Islet of Langerhans (tissue), 1 donor: ENCODE results near the gene SMAD4.
"Not testable (repeated sequence)": the region's sequence is repeated elsewhere in the genome, so short reads cannot be mapped to it uniquely, and the experiment has no call there.

Experiments used
- FAIRE-seq: peaks from one replicate; lab custom pipeline; 2011; peaks lifted over from hg19 to GRCh38; lab: Jason Lieb, UNC

Gene SMAD4

DNA sequence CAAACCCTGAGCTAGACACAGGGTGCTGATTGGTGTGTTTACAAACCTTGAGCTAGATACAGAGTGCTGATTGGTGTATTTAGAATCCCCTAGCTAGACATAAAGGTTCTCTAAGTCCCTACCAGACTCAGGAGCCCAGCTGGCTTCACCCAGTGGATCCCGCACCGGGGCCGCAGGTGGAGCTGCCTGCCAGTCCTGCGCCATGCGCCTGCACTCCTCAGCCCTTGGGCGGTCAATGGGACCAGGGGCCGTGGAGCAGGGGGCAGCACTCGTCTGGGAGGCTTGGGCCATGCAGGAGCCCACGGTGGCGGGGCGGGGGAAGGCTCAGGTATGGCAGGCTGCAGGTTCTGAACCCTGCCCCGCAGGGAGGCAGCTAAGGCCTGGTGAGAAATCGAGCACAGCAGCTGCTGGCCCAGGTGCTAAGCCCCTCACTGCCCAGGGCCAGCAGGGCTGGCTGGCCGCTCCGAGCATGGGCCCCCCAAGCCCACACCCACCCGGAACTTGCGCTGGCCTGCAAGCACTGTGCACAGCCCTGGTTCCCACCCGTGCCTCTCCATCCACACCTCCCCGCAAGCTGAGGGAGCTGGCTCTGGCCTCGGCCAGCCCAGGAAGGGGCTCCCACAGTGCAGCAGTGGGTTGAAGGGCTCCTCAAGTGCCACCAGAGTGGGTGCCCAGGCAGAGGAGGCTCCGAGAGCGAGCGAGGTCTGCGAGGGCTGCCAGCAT, 81.8 kb downstream of the SMAD4 start:
- not testable (repeated sequence) for FAIRE-seq

DNA sequence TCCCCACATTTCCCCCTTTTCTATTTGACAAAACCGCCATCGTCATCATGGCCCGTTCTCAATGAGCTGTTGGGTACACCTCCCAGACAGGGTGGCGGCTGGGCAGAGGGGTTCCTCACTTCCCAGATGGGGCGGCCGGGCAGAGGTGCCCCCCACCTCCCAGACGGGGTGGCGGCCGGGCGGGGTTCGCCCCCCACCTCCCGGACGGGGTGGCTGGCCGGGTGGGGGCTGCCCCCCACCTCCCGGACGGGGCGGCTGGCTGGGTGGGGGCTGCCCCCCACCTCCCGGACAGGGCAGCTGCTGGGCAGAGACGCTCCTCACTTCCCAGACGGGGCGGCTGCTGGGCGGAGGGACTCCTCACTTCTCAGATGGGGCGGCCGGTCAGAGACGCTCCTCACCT, 87.0 kb downstream of the SMAD4 start:
- not testable (repeated sequence) for FAIRE-seq

DNA sequence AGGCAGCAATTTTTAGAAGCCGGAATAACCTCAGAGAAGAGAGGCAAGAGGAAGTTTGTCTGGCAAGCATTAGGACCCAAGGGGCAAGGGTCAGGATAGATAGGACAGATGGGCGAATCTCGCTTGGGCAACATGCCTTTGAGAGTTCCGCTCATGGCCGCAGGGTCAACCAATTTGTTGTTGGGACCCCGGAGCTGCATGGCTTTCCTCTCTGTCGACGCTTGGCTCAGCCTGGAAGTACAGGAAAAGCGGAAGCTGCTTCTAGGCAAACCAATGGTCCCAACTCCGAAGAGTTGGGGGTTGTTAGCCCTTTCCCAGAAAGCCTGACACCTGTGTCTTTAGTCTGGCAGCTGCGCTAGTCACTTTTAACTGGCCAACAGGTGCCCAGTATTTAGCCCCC, 89.5 kb downstream of the SMAD4 start:
- not testable (repeated sequence) for FAIRE-seq

DNA sequence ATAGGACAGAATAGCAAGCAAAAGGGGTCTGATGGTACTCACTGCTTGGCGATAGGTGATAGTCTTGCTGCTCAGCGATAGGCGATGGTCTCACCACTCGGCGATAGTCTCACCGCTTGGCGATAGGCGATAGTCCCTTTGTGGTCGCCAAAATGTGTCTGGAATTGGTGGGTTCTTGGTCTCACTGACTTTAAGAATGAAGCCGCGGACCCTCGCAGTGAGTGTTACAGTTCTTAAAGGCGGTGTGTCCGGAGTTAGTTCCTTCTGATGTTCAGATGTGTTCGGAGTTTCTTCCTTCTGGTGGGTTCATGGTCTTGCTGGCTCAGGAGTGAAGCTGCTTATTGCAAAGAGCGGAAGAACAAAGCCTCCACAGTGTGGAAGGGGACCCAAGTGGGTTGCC, 90.0 kb downstream of the SMAD4 start:
- not testable (repeated sequence) for FAIRE-seq

DNA sequence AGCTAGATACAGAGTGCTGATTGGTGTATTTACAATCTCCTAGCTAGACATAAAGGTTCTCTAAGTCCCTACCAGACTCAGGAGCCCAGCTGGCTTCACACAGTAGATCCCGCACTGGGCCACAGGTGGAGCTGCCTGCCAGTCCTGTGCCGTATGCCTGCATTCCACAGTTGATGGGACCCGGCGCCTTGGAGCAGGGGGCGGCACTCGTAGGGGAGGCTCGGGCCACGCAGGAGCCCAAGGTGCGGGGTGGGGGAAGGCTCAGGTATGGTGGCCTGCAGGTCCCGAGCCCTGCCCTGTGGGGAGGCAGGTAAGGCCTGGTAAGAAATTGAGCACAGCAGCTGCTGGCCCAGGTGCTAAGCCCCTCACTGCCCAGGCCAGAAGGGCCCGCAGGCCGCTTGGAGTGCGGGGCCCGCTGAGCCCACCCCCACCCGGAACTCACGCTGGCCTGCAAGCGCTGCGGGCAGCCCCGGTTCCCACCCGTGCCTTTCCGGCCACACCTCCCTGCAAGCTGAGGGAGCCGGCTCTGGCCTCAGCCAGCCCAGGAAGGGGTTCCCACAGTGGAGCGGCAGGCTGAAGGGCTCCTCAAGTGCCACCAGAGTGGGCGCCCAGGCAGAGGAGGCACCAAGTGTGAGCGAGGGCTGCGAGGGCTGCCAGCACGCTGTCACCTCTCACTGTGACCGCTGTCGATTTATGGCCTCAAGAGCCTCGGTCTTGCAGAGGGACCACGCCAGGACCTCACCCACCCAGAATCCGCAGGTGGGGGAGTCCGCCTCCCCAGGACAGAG, 91.0 kb downstream of the SMAD4 start:
- no peak for FAIRE-seq

DNA sequence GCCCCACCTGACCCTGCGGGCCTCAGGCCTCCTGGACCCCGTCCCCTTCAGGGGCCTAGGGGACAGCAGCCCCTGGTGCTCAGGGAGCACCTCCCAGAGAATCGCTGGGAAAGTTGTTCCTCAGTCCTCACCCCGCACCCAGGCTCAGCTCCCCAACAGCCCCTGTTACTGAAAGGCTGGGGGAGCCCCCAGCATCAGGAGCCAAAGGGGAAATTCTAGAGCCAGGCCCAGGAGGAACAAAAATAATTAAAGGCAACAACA, 91.5 kb downstream of the SMAD4 start:
- no peak for FAIRE-seq

DNA sequence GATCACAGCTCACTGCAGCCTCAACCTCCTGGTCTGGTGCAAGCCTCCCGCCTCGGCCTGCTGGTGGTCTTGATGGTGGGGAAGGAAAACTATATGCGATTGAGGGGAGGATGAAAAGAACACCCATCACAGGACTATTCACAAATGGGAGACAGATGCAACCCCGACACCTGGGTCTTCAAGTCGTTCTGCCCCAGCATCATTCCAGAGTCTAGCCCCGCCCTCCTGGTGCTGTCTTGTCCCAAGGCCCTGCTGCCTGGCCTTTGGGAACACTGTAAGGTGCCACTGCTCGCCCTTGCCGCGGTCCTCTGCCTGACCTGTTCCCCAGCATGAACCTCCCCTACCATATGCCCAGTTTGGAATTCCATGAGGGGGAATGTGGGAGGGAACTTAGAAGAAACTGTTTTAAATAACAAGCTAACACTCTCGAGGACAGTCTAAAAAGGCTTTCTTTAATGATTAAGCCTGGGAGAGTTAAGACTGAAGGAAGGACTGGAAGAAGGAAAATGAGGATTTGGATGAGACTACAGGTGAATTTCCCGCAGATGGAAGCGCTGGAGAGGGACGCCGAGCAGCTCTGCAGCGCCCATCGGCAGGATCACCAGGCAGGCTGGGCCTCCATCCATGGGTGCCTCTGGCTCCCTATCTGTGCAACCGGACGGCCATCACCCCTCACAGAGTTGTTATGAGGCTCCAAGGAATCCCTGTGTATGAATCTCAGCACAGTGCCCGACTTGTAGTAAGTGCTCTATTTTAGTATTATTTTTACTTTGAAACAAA, 92.4 kb downstream of the SMAD4 start:
- FAIRE-seq, result no peak

DNA sequence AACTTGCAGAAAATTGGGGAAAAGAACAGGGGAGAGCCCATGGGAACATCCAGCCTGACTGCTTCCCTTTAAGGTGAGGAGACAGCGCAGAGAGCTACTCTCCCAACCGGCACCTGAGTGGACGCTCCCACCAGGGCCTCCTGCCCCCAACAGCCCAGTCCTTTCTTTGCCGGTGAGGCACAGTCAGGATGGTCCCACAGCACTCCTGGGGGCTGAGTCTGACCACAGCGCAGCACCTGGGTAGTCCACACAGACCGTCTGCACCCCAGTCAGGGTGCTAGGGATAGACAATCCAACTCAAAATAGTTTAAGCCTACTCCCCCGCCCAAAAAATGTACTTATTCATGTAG, 93.0 kb downstream of the SMAD4 start:
- FAIRE-seq, result no peak

DNA sequence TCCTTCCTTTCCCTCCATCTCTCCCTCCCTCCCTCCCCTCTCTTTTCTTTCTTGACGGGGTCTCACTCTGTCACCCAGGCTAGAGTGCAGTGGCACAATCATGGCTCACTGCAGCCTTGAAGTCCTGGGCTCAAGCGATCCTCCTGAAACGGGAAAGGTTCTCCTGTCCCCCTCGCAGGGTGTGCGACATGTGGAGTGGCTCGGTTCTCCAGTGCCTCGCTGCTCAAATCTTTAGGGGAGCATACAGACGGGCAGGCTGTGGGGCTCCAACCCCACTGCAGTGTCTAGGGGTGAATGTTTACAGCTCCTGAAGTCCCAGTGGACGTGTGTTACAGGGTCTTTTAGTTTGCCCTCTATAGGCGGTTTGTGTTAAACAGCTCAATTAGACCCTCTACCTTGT, 93.5 kb downstream of the SMAD4 start:
- FAIRE-seq, result no peak

DNA sequence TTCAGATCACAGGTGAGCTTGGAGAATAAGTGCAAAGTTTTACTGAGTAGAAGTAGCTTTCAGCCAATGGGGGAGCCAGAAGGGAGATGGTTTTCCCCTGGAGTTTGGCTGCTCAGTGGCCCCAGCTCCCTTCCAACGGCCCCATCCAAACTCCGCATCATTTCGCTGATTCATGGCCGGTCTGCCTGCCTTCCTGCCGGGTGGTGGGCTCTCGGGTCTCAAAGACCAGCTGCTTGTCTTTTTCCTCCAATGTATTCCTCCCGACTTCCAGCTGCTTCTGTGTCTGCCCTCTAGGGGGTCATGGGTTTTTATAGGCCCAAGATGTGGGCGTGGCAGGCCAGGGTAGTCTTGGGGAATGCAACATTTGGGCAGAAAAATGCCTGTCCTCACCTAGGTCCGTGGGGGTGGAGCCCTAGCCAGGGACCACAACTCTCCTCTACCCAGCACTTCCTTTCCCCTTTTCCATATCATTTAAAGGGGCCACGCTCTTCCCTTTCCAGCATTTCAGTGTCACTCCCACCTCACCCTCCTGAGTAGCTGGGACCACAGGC, 94.0 kb downstream of the SMAD4 start:
- FAIRE-seq, result no peak

DNA sequence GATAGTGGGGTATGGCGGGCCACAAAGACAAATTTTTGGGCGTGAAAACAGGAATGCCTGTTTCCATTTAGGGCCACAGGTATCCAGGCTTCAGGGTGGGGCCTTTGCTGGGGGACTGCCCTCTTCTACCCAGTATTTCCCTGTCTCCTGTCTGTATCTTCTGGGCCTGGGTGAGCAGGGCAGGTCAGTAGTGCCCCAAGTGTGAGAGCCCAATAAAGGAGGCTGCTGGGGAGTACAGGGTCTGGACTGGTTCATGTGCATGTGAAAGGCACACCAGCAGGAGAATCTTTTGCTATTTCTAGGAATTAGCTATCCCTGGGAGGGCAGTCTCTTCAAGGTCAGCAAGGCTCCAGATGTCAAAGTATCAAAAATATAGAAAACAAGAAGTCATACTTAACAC, 96.0 kb downstream of the SMAD4 start:
- FAIRE-seq, result no peak

DNA sequence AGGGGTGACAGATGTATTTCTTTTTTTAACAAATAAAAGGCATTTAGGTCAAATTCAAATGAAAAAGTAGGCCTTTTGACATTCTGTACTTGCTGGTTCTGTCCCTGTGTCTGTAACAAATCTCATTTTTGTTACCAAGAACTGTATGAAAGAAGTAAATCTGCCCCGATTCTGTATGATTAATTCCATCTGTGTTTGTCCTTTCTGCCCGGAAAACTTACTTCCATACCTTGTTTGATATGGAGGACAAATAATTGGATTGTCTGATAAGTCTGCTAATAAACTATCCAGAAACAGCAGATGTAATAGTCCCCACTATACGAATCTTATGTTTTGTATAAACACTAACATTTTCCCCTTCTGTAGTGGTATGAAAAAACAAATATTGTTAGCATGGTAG, 97.7 kb downstream of the SMAD4 start:
- no peak for FAIRE-seq

DNA sequence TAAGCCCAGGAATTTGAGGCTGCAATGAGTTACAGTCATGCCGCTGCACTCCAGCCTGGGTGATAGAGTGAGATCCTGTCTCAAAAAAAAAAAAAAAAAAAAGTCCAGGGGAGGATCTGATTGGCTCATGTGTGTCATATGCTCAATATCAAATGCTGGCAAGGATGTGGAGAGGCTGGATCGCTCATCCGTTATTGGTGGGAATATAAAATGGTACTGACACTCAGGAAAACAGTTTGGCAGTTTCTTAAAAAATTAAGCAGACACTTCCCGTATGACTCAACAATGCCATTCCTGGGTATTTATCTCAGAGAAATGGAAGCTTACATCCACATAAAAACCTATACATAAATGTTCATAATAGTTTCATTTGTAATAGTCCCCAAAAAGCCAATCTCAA, 98.5 kb downstream of the SMAD4 start:
- no peak for FAIRE-seq

DNA sequence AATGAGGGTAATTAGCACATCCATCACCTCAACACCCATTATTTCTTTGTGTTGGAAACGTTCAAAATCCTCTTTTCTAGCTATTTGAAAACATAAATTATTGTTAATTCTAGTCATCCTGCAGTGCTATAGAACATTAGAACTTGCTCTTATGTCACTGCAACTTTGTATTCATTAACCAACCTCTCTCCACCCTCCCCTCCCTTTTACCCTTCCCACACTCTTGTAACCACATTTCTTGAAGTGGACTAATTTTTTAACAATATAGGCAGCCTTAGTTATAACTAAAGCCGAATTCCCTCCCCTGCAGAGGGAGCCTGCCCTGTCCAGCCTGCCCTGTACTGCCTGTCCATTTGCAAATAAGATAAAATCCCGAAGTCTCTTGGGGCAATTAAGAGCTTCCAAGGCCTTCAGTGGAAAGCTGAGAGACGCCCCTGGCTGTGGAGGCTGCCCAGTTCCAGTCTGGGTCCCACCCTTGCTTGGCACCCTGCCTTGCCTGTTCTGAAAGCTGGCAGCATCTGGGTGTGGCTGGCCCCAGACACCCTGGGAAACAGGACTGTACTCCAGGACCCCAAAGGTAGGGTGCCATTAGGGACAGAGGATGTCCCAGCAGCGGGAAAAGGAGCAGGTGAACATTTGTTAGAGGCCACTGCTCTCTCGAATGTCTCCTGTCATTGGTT, 102.4 kb downstream of the SMAD4 start:
- no peak for FAIRE-seq

DNA sequence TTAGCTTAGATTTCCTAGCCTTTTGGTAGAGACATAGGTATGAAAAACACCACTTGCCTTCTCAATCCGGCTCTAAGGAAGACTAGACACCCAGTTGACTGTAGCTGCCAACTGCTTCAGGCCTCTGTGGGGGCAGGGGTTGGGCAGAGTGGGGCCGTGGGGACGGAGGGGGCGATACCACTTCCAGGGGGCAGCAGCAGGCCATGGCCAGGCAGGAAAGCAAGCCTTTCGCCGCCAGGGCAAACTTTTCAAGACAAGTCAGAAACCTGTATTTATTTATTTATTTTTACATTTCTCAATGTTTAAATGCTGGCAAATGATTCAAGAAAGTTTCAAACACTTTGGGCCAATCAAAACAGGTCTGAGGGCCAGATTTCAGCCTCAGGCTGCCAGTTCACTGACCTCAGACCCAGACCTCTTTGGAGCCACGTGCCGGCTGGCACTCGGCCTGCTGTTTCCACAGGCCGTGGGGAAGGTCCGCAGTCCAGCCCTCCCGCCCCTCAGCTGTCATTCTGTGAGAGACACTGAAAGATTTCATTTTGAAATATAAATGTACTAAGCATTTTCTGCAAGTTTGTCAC, 103.7 kb downstream of the SMAD4 start:
- FAIRE-seq, result no peak
